SU-DHL-6 (cell line): Measurements from ENCODE around the gene AXDND1.

Experiments used
- H2AFZ ChIP-seq: fragments of 200-600 bp; sonication (generic); 2 replicates; pipeline ENCODE4 v1.6.1; 2014; ENCODE audit warnings: low read depth, mild to moderate bottlenecking, moderate library complexity, mixed read lengths, antibody characterized with exemption, low read length; ENCODE audit not compliant: severe bottlenecking
- H3F3A ChIP-seq: fragments of 200-600 bp; shearing (Covaris generic); 2 replicates; pipeline ENCODE4 v1.6.0; 2016; ENCODE audit warnings: antibody characterized with exemption, mild to moderate bottlenecking; ENCODE audit not compliant: insufficient read depth
- H3K27ac ChIP-seq: fragments of 200-600 bp; sonication (generic); 2 replicates; pipeline ENCODE4 v1.5.1; 2016; ENCODE audit warnings: low read depth, mild to moderate bottlenecking, low read length, moderate library complexity, mixed read lengths
- H3K27me3 ChIP-seq: fragments of 200-600 bp; sonication (generic), shearing (Covaris generic); 2 replicates; pipeline ENCODE4 v1.6.0; 2014; ENCODE audit warnings: mild to moderate bottlenecking, low read length
- H3K36me3 ChIP-seq: fragments of 200-600 bp; sonication (generic); 2 replicates; pipeline ENCODE4 v1.6.1; 2014; ENCODE audit warnings: mild to moderate bottlenecking, low read length, mixed read lengths
- H3K4me2 ChIP-seq: fragments of 300-600, 200-600 bp; shearing (Covaris generic), sonication (generic); 2 replicates; pipeline ENCODE4 v1.6.0; 2014; ENCODE audit warnings: low read length, low read depth, mild to moderate bottlenecking; ENCODE audit not compliant: poor library complexity, severe bottlenecking
- H3K4me3 ChIP-seq: fragments of 200-600 bp; sonication (generic); 2 replicates; pipeline ENCODE4 v1.5.1; 2014; ENCODE audit warnings: antibody characterized with exemption, low read length, mild to moderate bottlenecking, mixed read lengths; ENCODE audit not compliant: insufficient read depth, poor library complexity, severe bottlenecking
- H3K79me2 ChIP-seq: fragments of 200-600 bp; sonication (generic); 2 replicates; pipeline ENCODE4 v1.6.1; 2014; ENCODE audit warnings: mild to moderate bottlenecking, low read length, moderate library complexity; ENCODE audit not compliant: insufficient read depth
- H3K9ac ChIP-seq: fragments of 200-600 bp; sonication (generic); 2 replicates; pipeline ENCODE4 v1.7.0; 2014; ENCODE audit warnings: mild to moderate bottlenecking, low read length
- H3K9me2 ChIP-seq: fragments of 200-600 bp; sonication (generic); replicated peaks from 2 replicates; pipeline ENCODE4 v1.6.1; 2014; ENCODE audit warnings: low read length; ENCODE audit not compliant: insufficient read depth
- H3K9me3 ChIP-seq: fragments of 200-600 bp; sonication (generic); 2 replicates; pipeline ENCODE4 v1.6.1; 2014; ENCODE audit warnings: low read length, mixed read lengths; ENCODE audit not compliant: insufficient read depth
- H4K20me1 ChIP-seq: fragments of 200-600 bp; sonication (generic); 2 replicates; pipeline ENCODE4 v1.6.1; 2014; ENCODE audit warnings: low read depth, mild to moderate bottlenecking, antibody characterized with exemption, low read length, moderate library complexity, mixed read lengths
- EZH2phosphoT487 ChIP-seq: fragments of 200-600 bp; sonication (generic), shearing (Covaris generic); conservative IDR thresholded peaks from 2 replicates; pipeline ENCODE4 v1.6.1; 2018; ENCODE audit warnings: mild to moderate bottlenecking, antibody characterized with exemption, low read length, moderate library complexity, mixed read lengths
- TF ChIP-seq, protein P1 (sequence below): fragments of 200-600 bp; sonication (generic); IDR thresholded peaks from one replicate; pipeline ENCODE4 v1.5.1; 2017; ENCODE audit warnings: antibody characterized with exemption, mild to moderate bottlenecking, low read length, moderate library complexity; ENCODE audit not compliant: insufficient read depth, poor library complexity, severe bottlenecking

Gene AXDND1

DNA sequence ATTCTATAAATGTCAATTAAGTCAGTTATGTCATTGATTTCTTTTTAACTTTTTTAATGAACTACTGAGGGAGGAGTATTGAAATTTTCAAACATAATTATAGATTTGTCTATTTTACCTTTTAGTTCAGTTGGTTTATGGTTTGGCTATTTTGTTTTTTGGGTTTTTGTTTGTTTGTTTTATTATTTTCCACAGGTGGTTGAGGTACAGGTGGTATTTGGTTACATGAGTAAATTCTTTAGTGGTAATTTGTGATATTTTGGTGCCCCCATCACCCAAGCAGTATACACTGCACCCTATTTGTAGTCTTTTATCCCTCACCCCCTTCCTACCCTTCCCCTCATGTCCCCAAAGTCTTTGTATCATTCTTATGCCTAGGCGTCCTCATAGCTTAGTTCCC, 235.3 kb downstream of the AXDND1 start:
- Histone ChIP-seq H3K79me2 (no peaks in the 10 kb centered on the region), H3K4me2 (no peak overlapping the region), H3K9ac (no peak overlapping the region), H3K27me3 (no peaks in the 10 kb centered on the region), H3K9me2 (no peaks in the 10 kb centered on the region), H3K9me3 (no peaks in the 10 kb centered on the region), H3K27ac (no peak overlapping the region), H4K20me1 (no peaks in the 10 kb centered on the region), H2AFZ (no peak overlapping the region), H3K4me3 (no peak overlapping the region), H3K36me3 (no peaks in the 10 kb centered on the region), H3F3A (no peaks in the 10 kb centered on the region)
- TF ChIP-seq EZH2phosphoT487, result no peak
- TF ChIP-seq, protein P1, sequence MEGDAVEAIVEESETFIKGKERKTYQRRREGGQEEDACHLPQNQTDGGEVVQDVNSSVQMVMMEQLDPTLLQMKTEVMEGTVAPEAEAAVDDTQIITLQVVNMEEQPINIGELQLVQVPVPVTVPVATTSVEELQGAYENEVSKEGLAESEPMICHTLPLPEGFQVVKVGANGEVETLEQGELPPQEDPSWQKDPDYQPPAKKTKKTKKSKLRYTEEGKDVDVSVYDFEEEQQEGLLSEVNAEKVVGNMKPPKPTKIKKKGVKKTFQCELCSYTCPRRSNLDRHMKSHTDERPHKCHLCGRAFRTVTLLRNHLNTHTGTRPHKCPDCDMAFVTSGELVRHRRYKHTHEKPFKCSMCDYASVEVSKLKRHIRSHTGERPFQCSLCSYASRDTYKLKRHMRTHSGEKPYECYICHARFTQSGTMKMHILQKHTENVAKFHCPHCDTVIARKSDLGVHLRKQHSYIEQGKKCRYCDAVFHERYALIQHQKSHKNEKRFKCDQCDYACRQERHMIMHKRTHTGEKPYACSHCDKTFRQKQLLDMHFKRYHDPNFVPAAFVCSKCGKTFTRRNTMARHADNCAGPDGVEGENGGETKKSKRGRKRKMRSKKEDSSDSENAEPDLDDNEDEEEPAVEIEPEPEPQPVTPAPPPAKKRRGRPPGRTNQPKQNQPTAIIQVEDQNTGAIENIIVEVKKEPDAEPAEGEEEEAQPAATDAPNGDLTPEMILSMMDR, result no peak
